Cardiac fibroblast (primary cell): Measurements from ENCODE around the gene TRPM5.

Source experiments
- DNase-seq, 2 donors: peaks; one replicate each; pipeline versions ENCODE4 v3.0.0 to v3.0.0-alpha.2; 2010; ENCODE audit warnings: low read depth in 2 of 2
- H3K4me3 ChIP-seq, 2 donors: replicated peaks in 1 of 2; 1 replicate in 1 of 2; 2 replicates in 1 of 2; pipeline ENCODE4 v1.5.1; 2011; ENCODE audit warnings: low read depth in 2 of 2, low read length in 2 of 2, mild to moderate bottlenecking in 2 of 2, moderate library complexity in 1 of 2
- TF ChIP-seq, protein P1 (sequence below): IDR thresholded peaks from one replicate; pipeline ENCODE4 v1.5.1; 2011; ENCODE audit warnings: low read depth, mild to moderate bottlenecking, low read length, inconsistent platforms

Gene TRPM5

DNA sequence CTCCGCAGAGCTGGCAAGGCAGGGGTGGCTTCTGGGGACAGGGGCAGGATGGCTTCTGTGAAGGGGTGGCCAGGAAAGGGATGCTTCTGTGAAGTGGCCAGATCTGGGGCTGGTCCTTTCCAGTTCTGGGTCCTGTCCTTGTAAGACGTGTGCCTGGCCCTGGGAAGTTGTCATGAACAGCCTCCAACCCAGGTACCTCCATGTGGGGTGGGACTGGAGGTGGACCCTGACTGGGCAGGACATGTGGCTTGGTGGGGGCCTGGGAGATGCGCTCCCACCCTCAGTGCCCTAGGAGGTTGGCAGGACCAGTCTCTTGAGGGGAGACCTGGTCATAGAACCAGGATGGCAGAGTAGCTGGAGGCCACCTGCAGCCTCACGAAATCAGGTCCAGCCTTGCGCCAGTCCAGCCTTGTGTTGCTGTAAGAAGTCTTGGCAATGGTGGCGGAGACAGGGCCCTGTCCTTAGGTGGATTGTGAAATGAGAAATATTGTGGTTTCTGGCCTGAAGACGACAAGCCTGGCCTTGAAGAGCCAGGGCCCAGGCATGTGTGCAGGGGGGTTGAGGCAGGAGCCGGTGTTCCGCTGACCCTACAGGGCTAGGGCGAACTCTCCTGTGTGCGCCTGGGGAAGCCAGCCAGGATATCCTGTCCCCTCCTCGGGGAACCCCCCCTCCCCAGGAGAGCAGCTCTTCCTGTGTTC is 3.1 kb upstream of the TRPM5 start:
- no peak overlapping the region for H3K4me3 ChIP-seq
- no peak for DNase-seq

GRCh38 chr11:2446590-2447252 is 2.4 kb upstream of the TRPM5 start:
- DNase-seq = no peak
- TF ChIP-seq, protein P1, sequence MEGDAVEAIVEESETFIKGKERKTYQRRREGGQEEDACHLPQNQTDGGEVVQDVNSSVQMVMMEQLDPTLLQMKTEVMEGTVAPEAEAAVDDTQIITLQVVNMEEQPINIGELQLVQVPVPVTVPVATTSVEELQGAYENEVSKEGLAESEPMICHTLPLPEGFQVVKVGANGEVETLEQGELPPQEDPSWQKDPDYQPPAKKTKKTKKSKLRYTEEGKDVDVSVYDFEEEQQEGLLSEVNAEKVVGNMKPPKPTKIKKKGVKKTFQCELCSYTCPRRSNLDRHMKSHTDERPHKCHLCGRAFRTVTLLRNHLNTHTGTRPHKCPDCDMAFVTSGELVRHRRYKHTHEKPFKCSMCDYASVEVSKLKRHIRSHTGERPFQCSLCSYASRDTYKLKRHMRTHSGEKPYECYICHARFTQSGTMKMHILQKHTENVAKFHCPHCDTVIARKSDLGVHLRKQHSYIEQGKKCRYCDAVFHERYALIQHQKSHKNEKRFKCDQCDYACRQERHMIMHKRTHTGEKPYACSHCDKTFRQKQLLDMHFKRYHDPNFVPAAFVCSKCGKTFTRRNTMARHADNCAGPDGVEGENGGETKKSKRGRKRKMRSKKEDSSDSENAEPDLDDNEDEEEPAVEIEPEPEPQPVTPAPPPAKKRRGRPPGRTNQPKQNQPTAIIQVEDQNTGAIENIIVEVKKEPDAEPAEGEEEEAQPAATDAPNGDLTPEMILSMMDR = no peak
- H3K4me3 ChIP-seq = no peak overlapping the region

More for the DNA sequence above, 3.1 kb upstream of the TRPM5 start:
- TF ChIP-seq, protein P1 = no peak

DNA sequence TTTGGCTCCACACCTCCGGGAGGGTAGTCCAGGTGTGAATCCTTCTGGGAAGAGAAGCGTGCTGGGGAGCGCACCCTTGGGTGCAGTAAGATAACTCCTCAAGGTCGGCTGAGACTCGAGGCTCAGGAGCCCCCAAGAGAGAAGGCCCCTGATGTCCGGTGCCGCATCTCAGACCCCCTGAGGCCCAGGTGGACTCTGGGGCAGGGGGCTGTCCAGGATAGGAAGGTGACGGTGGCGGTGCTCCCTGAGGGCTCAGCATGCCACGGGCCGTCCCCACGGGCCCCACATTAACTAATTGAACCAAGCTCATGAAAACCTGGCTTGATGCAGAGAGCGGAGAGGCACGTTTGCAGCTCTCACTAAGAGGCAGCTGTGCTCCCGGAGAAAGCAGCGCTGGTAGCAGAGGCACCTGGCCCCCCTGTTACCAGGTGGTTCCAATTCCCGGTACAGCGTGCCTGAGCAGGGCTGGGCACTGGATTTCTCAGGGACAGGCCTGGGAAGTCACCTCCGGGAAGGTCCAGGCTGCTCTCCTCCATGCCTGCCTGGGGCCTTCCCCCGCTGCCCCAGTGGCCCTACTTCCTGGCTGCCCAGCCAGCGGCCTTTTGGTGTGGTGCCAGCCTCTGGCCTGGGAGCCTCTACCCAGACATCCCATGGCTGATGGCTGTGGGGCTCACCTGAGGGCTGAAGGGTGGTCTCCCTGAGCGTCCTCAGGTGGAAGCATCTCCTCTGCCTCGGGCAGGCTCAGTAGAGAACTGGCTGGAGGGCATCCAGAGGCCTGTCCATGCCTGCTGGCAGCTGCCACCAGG is 1.6 kb upstream of the TRPM5 start:
- DNase-seq = no peak
- no peak overlapping the region for H3K4me3 ChIP-seq
- TF ChIP-seq, protein P1 = no peak

DNA sequence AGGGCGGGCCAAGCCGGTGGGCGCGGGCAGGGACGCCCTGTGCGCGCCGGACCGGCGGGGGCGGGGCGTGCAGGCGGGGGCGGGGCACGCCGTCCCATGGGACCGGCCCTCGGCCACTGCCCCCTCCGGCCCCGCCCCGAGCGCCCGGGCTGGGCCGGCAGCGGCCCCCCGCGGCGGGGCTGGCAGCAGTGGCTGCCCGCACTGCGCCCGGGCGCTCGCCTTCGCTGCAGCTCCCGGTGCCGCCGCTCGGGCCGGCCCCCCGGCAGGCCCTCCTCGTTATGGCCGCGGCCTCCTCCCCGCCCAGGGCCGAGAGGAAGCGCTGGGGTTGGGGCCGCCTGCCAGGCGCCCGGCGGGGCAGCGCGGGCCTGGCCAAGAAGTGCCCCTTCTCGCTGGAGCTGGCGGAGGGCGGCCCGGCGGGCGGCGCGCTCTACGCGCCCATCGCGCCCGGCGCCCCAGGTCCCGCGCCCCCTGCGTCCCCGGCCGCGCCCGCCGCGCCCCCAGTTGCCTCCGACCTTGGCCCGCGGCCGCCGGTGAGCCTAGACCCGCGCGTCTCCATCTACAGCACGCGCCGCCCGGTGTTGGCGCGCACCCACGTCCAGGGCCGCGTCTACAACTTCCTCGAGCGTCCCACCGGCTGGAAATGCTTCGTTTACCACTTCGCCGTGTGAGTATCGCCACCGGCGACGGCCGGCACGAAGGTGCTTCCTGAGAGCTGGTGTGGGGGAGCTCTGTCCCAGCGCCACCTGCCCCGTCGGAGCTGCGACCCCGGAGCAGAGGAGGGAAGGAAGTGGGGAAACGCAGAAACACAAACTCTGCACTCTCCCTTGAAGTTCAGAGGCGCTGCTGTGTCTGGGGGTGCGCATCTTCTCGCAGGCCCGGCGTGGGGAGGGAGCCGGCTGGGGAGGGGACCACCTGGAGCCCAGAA is 769 bp upstream of the TRPM5 start, which contains the start of gene KCNQ1:
KCNQ1 (plus strand) TSS at position 188 of the 925 bp plus-strand sequence; CDS start at position 279, 91 bp downstream.
- TF ChIP-seq, protein P1 = no peak
- no peak for DNase-seq
- no peak within 1 kb of the TSS for H3K4me3 ChIP-seq

DNA sequence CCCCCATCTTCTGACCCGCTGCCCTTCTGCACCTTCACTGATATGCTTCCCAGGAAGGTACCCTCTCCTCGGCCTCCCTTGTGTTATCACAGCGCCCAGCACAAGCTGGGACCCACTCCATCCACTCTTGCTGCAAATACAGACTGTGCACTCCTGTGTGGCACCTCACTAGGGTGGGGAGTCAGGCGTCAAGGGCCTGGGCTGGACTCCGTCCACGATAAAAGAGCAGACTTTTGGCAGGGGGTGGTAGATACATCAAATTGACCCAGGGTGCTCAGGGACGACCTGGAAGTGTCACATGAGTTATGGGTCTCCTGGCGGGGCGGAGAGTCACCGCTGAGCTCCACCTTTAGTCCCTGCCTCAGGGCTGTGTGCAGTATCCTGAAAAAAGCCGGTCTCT is 908 bp downstream of the TRPM5 start:
- DNase-seq = no peak
- TF ChIP-seq, protein P1 = no peak
- no peak overlapping the region for H3K4me3 ChIP-seq

DNA sequence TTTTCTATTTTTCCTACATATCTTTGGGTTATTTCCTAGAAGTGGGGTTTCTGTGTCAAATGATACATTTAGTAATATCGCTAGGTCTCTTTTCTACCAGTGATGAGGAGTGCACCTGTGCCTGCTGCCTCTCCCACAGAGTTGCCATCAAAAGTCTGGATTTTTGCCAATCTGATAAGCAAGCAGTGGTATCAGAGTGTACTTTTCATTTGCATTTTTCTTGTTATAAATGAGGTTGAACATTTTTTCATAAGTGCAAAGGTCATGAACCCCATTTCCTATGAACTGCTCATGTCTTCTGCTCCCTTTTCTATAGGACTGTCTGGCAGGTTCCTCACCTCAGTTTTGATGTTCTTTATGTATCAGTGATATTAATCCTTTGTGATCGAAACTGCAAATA is 1.7 kb downstream of the TRPM5 start:
- TF ChIP-seq, protein P1 = no peak
- H3K4me3 ChIP-seq = no peak overlapping the region
- no peak for DNase-seq
